ENCODE data around the gene CIDEC. TPM values are rescaled to one million over a fixed set of nuclear protein-coding genes. Genes with fewer than 3 reads are reported as not detected.
"Not testable (repeated sequence)": the region's sequence is repeated elsewhere in the genome, so short reads cannot be mapped to it uniquely, and the experiment has no call there.

Gene CIDEC
- total RNA-seq, 1 donor from 2014 or later: not detected

- intact Hi-C loops (cut with micrococcal nuclease): no loop called here
These were observed 1.4 kb upstream of the CIDEC start for GRCh38 chr3:9881441-9881840.

- intact Hi-C loops (cut with micrococcal nuclease): no loop called here
These were observed 1.4 kb downstream of the CIDEC start for GRCh38 chr3:9878700-9879099.

DNA sequence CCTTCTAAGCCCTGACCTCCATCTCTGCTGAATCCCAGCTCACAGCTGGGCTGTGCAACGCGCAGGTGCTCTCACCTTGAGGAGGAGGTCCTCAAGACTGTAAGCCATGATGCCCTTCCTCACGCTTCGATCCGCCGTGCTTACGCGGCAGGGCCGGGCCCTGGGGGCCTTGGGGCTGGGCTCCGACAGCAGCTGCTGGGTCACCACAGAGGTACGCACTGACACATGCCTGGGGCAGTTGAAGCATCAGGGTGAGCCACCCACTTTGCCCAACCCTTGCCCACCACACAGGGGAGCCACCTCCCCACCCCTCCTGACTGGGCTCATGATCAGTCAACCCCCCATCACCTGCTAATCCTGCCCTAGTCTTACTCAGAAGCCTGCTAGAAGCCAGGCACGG, 3.1 kb downstream of the CIDEC start:
- intact Hi-C loops (cut with micrococcal nuclease): no loop called here

DNA sequence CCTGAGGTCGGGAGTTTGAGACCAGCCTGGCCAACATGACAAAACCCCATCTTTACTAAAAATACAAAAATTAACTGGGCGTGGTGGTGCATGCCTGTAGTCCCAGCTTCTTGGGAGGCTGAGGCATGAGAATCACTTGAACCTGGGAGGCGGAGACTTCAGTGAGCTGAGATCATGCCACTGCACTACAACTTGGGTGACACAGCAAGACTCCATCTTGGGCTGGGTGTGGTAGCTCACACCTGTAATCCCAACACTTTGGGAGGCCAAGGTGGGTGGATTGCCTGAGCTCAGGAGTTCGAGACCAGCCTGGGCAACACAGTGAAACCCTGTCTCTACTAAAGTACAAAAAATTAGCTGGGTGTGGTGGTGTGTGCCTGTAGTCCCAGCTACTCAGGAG, 3.8 kb downstream of the CIDEC start:
- intact Hi-C loops (cut with micrococcal nuclease): not testable (repeated sequence)

DNA sequence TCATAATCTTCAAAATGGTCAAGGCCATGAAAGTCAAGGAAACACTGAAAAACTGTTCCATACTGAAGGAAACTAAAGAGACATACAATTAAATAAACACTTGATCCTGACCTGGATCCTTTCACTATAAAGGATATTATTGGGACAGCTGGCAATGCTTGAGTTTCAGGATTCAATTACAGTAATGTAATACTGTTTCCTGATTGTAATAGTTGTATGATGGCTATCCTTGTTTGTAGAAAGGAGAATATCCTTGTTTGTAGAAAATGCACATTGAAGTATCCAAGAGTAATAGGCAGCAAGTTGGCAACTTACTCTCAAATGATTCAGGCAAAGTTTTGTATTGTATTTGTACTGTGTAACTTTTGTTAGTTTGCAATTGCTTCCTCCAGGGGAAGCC, 4.6 kb downstream of the CIDEC start:
- intact Hi-C loops (cut with micrococcal nuclease): no loop called here

GRCh38 chr3:9872067-9872466, 8.0 kb downstream of the CIDEC start:
- intact Hi-C loops (cut with micrococcal nuclease): not testable (repeated sequence)

GRCh38 chr3:9870978-9871377, 9.1 kb downstream of the CIDEC start:
- intact Hi-C loops (cut with micrococcal nuclease): no loop called here

DNA sequence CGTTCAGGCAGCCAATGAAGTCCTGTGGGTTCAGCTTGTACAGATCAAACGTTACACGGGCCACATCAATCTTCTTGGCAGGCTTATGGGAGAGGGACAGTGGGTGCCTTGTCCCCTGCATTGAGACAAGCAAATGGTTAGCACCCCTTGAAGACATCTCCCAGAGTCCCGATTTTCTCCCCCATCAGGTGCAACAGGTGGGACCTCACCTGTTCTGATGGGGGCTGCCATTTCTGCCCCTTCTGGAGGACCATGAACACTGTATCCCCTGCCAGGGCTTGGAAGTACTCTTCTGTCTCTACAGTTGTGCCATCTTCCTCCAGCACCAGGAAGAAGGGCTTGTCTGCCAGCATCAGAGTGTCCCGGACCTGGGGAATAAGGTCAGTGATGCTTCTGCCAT, 10.1 kb downstream of the CIDEC start:
- intact Hi-C loops (cut with micrococcal nuclease): no loop called here

- intact Hi-C loops (cut with micrococcal nuclease): no loop called here
These were observed 12.9 kb downstream of the CIDEC start for GRCh38 chr3:9867106-9867505.

DNA sequence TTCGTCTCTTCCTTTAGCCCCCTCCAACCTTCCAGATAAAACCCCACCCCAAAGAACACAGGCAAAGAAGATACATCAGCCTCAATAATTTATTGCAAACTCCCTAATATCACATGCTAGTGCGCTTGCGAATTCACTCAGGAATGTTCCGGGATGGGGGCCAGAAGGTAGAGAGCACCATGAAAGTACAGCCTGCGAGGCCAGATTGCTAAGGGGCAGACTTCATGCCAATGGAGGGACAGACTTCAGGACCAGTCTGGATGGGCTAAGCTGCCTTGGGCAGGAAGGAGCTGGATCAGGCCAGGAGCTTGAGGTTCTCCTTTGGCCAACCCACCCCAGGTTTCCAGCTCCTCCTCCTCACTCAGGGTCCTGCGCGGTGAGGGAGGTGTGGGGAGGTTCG, 13.4 kb downstream of the CIDEC start:
- intact Hi-C loops (cut with micrococcal nuclease): no loop called here

DNA sequence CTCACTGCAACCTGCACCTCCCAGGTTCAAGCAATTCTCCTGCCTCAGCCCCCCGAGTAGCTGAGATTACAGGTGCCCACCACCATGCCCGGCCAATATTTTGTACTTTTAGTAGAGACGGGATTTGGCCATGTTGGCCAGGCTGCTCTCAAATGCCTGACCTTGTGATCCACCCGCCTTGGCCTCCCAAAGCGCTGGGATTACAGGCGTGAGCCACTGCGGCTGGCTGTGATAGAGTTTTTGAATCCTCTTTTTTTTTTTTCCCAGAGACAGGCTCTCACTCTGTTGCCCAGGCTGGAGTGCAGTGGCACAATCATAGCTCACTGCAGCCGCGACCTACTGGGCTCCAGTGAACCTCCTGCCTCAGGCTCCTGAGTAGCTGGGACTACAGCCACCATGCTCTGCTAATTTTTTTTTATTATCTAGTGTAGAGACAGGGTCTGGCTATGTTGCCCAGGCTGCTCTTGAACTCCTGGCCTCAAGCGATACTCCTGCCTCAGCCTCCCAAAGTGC, 14.9 kb downstream of the CIDEC start:
- intact Hi-C loops (cut with micrococcal nuclease): not testable (repeated sequence)

DNA sequence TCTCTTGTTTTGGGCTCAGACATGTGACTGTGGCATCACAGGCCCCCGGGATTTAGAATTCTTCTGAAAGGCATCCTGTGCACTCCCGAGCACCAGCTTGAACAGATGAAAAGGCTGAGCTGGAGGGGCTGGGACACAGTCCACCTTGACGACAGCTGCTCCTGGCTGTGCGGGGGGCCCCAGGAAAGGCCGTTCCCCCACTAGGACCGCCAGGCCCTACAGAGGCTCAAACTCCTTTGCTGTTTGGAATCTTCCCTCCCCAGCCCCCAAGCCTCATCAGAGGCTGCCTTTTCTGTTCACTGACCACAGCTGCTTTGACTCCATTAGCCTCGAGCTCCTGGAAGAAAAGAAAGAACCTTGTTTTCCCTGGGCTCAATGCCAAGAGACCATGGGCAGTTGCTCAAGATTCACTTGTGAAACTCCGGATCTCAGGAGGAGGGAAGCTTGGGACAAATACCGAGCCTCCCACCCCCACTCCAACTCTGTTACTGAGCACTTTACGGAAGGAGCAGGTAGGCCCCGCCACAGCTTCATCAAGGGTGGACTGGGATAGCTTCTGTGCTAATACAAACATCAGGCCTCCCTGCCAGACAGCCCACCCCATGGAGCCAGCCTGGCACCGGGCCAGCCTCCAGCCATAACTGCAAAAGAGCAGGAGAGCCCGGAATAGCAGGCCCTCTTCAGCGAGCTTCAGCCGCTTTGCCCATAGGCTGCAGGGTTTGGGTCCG, 15.7 kb downstream of the CIDEC start:
- intact Hi-C loops (cut with micrococcal nuclease): no loop called here

GRCh38 chr3:9863058-9863772, 16.8 kb downstream of the CIDEC start:
- intact Hi-C loops (cut with micrococcal nuclease): no loop called here

- intact Hi-C loops (cut with micrococcal nuclease): no loop called here
These were observed 17.5 kb downstream of the CIDEC start for GRCh38 chr3:9862391-9863057.

GRCh38 chr3:9861626-9862130, 18.4 kb downstream of the CIDEC start:
- intact Hi-C loops (cut with micrococcal nuclease): no loop called here

GRCh38 chr3:9861201-9861600, 18.9 kb downstream of the CIDEC start:
- intact Hi-C loops (cut with micrococcal nuclease): no loop called here

DNA sequence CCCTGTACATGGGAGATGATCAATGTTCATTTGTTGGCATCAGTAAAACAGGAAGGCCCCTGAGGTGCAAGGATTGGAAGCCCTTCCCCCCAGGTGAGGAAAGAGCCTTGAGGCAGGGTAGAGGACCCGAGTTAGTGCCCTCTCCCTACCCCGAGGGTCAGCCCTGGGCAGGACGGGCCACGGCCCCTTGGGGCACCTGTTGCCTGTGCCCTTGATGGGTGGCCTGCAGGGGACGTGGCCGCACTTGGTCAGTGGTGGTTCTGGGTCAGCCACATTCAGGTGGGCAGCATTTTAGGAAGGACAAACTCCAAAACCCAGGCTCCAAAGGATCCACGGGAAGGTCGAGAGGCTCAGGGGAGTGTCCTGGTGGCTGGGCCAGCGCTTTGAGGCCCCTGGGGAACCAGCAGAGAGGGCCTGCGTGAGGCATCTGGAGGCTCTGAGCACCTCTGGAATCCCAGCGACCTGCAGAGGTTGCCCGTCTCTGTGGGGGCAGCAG, 20.5 kb downstream of the CIDEC start:
- intact Hi-C loops (cut with micrococcal nuclease): no loop called here

DNA sequence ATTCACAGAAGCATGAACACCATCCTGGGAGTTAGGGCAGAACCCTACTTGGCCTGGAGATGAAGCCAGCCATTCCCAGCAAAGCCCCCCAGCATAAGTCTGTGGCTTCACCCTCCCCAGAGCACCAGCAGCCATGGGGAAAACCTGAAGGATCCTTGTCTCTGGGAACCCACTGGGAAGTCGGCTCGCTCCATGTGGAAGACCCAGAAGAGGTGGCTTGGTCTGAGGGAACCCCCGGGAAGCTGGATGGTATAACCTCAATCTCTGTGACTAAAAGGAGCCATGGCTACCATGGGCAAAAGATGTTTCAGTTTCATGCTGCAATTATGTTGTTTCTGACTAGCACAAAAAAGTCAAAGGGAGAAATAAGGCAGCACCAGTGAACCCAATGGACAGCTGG, 24.5 kb downstream of the CIDEC start:
- intact Hi-C loops (cut with micrococcal nuclease): no loop called here

- intact Hi-C loops (cut with micrococcal nuclease): not testable (repeated sequence)
These were observed 25.6 kb downstream of the CIDEC start for GRCh38 chr3:9854291-9854940.

DNA sequence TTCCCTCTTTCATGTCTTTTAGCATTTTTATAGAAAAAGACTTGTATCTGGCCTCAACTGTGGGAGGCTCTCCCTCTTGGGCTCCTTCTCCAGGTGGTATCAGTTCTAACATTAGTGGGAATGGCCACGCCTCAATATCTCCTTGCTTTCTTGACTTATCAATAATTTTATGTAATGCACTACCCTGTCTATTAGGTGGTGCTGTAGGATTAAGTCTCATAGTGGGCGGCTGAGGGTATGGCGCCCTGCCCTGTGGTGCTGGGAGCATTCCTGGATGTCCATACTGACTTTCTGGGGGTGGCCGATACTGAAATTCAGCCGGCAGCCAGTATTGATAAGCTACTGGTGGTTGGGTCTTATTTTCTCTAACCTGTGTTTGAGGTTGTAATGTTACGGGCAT, 27.5 kb downstream of the CIDEC start:
- intact Hi-C loops (cut with micrococcal nuclease): no loop called here

GRCh38 chr3:9851926-9852325, 28.1 kb downstream of the CIDEC start:
- intact Hi-C loops (cut with micrococcal nuclease): not testable (repeated sequence)
